Measurements from ENCODE around the gene PSMC5.

Gene PSMC5

DNA sequence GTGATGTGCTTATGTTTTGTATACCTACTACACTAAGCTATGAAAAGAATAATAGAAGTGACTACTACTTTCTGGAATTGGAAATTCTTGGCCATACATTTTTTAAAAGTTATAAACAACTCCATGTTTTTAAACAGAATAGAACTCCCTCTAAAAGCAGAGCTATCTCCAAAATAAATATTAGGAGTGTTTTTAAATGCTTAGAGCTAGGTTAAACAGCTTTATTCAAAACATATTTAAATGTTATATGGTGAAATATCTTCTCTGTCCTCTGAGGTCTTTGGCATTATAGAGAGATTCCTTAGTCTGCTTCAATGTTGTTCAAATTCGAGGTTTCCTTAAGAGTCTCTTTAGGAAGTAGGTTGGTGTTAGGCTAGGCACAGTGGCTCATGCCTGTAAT is 22.9 kb upstream of the PSMC5 start:
- in situ Hi-C loops (cut with HindIII; ENCODE audit: low pct_unique_long_range_greater_than_20kb, low sequenced_read_pairs) = no loop called here
- no peak for TF ChIP-seq JUND (IDR thresholded peaks at IDR 0.05; ENCODE audit: low read depth)
- no peak for DNase-seq (ENCODE audit: low read depth in 1 of 2, low spot score in 1 of 2)

DNA sequence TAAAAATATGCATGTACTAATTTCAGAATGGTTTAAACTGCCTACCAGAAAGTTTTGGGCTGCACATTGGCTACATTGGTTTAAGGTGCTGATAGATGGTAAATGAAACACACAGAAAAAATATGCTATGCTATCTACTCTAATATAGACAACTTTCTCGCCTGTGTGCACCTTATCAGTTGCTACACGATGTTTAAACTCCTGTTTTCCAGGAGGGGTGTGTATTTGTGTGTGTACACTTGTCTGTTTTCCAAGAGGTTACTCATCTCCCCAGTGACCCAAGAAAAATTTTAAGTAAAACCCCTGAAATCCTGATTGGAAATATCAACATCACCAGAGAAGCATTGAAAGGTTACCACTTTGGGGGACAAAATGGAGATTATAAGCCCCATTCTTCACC is 21.6 kb upstream of the PSMC5 start:
- TF ChIP-seq JUND (IDR thresholded peaks at IDR 0.05; ENCODE audit: low read depth) = no peak
- no peak for DNase-seq (ENCODE audit: low read depth in 1 of 2, low spot score in 1 of 2)
- in situ Hi-C loops (cut with HindIII; ENCODE audit: low pct_unique_long_range_greater_than_20kb, low sequenced_read_pairs) = no loop called here

DNA sequence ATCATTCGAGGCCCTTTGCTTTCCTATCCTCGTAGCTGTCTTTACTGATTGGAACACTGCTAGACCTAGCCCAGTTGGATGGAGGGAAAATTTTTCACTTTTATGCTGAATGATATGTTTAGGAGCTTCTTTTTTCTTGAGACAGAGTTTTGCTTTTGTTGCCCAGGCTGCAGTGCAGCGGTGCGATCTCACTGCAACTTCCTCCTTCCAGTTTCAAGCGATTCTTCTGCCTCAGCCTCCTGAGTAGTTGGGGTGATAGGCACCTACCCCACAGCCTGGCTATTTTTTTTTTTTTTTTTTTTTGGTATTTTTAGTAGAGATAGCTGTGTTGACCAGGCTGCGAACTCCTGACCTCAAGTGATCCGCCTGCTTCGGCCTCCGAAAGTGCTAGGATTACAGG is 17.3 kb upstream of the PSMC5 start:
- in situ Hi-C loops (cut with HindIII; ENCODE audit: low pct_unique_long_range_greater_than_20kb, low sequenced_read_pairs) = no loop called here
- DNase-seq (ENCODE audit: low read depth in 1 of 2, low spot score in 1 of 2) = no peak
- no peak for TF ChIP-seq JUND (IDR thresholded peaks at IDR 0.05; ENCODE audit: low read depth)

DNA sequence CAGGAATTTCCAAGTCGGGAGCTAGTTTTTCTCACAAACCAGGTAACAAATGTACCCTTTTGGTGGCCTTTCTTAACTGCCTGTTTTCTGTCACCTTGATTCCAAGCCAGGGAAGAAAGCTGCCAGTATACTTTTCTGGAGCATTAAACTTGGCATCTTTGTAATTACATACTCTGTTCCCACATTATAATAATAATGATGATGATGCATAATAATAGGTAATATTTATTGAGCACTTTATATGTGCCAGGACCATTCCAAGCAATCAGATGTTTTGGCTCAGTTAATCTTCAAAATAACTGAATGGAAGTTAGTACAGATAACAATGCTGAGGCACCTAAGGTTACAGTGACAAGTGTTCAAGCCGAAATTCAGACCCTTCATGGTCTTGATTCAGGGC is 11.1 kb upstream of the PSMC5 start:
- no peak for TF ChIP-seq JUND (IDR thresholded peaks at IDR 0.05; ENCODE audit: low read depth)
- in situ Hi-C loops (cut with HindIII; ENCODE audit: low pct_unique_long_range_greater_than_20kb, low sequenced_read_pairs) = no loop called here
- no peak for DNase-seq (ENCODE audit: low read depth in 1 of 2, low spot score in 1 of 2)

DNA sequence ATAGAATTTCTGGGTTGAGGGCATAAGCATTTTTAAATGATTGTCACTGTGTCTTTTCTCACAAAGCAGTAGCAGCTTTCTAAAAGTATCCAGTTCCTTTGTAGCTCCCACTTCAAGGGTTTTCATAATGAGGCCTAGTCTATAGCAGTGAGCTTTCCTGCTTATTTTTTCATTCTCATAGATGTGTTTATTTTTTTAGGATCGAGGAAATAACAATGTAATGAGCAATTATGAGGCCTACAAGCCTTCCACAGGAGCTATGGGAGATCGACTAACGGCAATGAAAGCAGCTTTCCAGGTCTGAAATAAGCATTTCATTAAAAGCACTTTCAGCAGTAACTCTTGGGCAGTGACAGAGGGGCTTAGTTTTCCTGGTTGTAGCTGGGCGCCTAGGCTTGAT is 10.6 kb upstream of the PSMC5 start:
- no peak for TF ChIP-seq JUND (IDR thresholded peaks at IDR 0.05; ENCODE audit: low read depth)
- no peak for DNase-seq (ENCODE audit: low read depth in 1 of 2, low spot score in 1 of 2)
- in situ Hi-C loops (cut with HindIII; ENCODE audit: low pct_unique_long_range_greater_than_20kb, low sequenced_read_pairs) = no loop called here

DNA sequence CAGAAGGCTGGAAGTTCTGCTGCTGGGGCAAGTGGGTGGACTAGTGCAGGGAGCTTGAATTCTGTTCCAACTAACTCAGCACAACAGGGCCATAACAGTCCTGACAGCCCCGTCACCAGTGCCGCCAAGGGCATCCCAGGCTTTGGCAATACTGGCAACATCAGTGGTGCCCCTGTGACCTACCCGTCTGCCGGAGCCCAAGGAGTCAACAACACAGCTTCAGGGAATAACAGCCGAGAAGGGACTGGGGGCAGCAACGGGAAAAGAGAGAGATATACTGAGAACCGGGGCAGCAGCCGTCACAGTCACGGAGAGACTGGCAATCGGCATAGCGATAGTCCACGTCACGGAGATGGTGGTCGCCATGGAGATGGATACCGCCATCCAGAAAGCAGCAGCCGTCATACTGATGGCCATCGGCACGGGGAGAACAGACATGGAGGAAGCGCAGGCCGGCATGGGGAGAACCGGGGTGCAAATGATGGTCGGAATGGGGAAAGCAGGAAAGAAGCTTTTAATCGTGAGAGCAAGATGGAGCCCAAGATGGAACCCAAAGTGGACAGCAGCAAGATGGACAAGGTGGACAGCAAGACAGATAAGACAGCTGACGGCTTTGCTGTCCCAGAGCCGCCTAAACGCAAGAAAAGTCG is 9.4 kb upstream of the PSMC5 start:
- TF ChIP-seq JUND (IDR thresholded peaks at IDR 0.05; ENCODE audit: low read depth) = no peak
- in situ Hi-C loops (cut with HindIII; ENCODE audit: low pct_unique_long_range_greater_than_20kb, low sequenced_read_pairs) = no loop called here
- DNase-seq (ENCODE audit: low read depth in 1 of 2, low spot score in 1 of 2) = no peak

DNA sequence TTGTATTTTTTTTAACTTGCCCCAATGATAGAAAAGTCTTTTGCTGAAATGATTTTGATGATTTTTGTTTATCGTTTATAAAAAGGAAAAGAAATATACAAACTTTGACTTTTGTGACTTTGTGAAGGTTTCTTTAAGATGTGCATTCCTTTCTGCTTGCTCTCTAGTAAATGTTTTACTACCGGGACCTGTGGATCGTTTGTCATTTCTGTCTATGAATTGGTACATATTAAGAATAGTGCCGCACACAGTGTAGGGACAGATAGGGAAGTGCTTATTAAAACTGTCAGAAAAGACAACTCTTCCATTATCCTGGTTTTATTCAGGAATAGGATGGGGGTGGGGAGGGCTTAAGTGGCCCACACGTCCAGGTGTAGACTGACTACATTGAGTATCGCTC is 8.1 kb upstream of the PSMC5 start:
- in situ Hi-C loops (cut with HindIII; ENCODE audit: low pct_unique_long_range_greater_than_20kb, low sequenced_read_pairs) = no loop called here
- DNase-seq (ENCODE audit: low read depth in 1 of 2, low spot score in 1 of 2) = no peak
- no peak for TF ChIP-seq JUND (IDR thresholded peaks at IDR 0.05; ENCODE audit: low read depth)

DNA sequence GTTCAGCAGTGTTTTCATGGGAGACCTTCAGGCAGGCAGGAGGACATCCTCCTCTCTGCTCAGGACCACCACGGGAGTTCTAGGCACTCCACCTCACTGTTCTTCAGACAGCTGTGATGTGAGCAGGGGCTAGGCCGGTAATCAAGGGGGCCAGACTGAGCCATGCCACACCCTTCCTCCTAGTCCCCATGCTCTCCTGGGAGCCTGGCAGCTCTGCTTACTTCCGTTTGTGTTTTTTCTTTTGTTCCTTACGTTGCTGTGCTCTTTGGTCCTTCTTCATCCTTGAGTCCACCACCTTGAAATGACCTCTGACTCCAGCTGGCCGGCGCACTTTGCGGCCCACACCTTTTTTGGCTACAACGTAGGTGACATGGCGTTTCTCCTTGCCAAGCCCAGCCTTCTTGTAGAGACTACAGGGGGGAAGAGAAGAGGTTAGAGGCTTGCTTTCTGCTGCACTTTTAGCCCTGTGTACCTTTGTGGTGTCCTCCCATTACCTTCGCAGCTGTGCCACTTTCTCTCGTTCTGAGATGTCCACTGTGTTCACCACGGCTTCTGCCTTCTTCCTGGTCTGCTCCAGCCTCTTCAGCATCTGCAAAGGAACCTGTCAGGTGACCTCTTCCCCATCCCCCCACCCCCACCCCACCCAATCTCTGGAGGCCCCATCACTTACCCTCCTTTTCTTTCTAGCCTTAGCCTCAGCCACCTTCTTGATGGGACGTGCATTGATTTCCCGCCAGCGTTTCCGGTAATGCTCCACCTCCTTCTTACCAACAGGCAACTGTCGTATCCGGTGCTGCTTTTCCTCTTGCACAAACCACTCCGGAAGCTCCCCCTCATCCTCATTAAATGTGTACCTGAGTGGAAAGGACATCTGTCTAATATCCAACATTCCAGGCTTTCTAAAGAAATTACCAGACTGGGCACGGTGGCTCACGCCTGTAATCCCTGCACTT is 7.4 kb upstream of the PSMC5 start:
- in situ Hi-C loops (cut with HindIII; ENCODE audit: low pct_unique_long_range_greater_than_20kb, low sequenced_read_pairs) = no loop called here
- no peak for DNase-seq (ENCODE audit: low read depth in 1 of 2, low spot score in 1 of 2)

DNA sequence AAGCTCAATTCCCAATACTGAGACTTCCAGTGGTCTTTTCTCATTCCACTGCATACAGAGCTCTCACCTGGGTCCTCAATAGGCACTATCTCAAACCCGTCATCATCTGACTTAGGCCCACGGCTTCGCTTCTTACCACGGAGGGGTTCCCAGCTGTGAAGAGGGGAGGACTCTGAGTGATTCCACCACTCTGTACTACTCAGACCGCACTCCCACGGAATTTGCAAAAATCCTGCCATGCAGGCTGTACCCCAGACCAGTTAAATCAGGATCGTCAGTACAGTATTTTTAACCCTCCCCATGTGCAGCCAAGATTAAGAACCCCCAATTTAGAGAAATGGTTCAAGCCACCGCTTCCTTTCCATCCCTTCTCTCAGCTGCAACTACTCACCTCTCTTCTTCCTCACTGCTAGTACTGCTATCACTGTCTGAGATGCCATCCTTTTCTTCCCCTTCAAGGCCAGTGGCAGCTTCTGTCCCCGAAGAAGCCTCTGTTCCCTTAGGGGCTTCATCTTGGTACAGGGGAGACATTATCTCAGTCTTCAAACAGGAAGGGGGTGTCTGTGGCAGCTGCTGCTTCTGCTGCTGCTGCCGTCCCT is 6.2 kb upstream of the PSMC5 start:
- no peak for DNase-seq (ENCODE audit: low read depth in 1 of 2, low spot score in 1 of 2)
- in situ Hi-C loops (cut with HindIII; ENCODE audit: low pct_unique_long_range_greater_than_20kb, low sequenced_read_pairs) = no loop called here
- TF ChIP-seq JUND (IDR thresholded peaks at IDR 0.05; ENCODE audit: low read depth) = no peak

More for the DNA sequence above, 7.4 kb upstream of the PSMC5 start:
- no peak for TF ChIP-seq JUND (IDR thresholded peaks at IDR 0.05; ENCODE audit: low read depth)

DNA sequence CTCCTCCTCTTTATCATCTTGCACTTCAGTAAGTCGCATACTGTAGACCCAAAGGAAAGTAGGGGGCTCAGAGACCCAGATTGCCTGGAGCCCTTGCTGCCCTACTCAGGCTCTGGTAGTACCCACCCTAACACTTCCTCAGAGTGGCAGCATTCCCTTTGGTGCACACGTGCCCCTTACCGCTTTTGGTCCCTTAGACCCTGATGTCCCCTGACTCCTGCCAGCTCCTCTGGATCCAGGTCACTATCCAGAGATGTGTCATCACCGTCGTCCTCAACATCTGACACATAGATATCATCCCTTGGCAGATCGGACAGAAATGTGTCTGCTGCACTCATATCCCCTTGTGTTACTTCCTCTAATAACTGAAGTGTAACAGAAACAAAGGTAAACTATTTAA is 5.4 kb upstream of the PSMC5 start:
- DNase-seq (ENCODE audit: low read depth in 1 of 2, low spot score in 1 of 2) = no peak
- in situ Hi-C loops (cut with HindIII; ENCODE audit: low pct_unique_long_range_greater_than_20kb, low sequenced_read_pairs) = no loop called here
- no peak for TF ChIP-seq JUND (IDR thresholded peaks at IDR 0.05; ENCODE audit: low read depth)

DNA sequence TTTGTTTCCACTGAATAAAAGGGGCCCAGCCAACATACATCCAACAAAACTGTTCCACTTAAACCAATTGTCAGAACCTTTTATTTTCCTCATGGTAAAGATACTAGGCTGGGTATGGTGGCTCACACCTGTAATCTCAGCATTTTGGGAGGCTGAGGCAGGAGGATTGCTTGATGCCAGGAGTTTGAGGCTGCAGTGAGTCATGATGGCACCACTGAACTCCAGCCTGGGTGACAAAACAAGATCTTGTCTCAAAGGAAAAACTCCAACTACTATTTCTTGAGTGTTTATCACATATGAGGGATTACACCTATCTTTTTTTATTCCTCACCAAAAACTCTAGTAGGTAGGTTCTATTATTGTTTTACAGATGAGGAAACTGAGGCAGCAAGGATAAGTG is 4.7 kb upstream of the PSMC5 start:
- no peak for DNase-seq (ENCODE audit: low read depth in 1 of 2, low spot score in 1 of 2)
- no peak for TF ChIP-seq JUND (IDR thresholded peaks at IDR 0.05; ENCODE audit: low read depth)
- in situ Hi-C loops (cut with HindIII; ENCODE audit: low pct_unique_long_range_greater_than_20kb, low sequenced_read_pairs) = no loop called here

DNA sequence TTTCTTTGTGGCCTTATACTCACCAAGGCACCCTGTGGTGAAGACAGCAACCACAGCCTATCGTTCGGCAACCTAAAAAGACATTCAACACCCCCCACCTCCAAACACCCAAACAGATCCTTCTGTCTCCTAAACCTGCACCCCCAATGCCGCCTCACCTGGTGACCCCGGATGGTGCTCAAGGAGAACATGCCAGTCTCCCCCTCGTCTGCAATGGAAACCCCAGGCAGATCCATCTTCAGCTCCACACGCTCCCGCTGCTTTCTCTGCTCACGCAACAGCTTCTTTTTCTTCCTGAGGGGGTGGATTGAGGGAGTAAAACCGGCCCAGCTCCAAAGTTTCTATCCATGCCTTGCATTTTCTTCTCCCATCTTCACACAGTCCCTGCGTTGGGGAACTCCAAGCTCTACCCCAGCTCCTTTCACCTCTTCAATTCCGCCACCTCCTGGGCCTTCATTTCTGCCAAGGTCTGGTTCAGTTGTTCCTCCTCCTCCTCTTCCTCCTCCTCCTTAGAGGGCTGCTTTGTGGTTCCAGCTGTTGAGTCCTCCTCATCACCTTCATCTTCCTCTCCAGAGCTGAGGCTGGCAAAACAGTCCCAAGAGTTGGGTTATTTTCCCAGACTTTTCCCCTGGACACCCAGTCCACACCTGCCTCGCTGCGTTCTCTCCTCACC is 3.4 kb upstream of the PSMC5 start:
- in situ Hi-C loops (cut with HindIII; ENCODE audit: low pct_unique_long_range_greater_than_20kb, low sequenced_read_pairs) = no loop called here
- DNase-seq (ENCODE audit: low read depth in 1 of 2, low spot score in 1 of 2) = no peak
- no peak for TF ChIP-seq JUND (IDR thresholded peaks at IDR 0.05; ENCODE audit: low read depth)

Data from T47D (cell line).